22Rv1 (cell line): ENCODE measurements around the gene WDR38.

Source experiments
- CTCF ChIP-seq: fragments of 450-650 bp; IDR thresholded peaks from 2 replicates; pipeline ENCODE4 v1.5.1; 2017; ENCODE audit warnings: mild to moderate bottlenecking
- ZFX ChIP-seq: fragments of 450-650 bp; IDR thresholded peaks from 2 replicates; pipeline ENCODE4 v1.6.1; 2017; ENCODE audit warnings: antibody characterized with exemption, borderline replicate concordance

GRCh38 chr9:124886866-124887492, 33.7 kb downstream of the WDR38 start:
- TF ChIP-seq CTCF: no peak
- no peak for TF ChIP-seq ZFX
